ENCODE data around the gene RTP4.

RTP4 gene

DNA sequence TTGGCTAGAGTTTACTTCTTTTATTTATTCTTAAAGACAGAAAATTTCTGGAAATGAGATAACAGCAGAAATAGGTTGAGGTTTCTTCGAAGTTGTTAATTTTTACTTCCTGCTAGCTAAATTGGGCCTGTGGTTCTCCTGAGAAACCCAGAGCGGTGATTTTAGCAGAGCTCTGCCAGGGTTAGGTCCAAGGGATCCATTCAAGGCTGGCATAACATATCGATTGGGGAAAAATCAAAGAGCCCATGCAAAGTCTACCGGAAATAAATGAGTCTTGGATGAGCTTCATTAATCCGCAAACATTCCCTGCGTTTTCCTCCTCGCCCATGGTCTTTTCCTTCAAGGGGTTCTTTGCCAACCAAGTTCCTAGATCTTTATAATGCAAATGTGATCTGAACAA lies 45.9 kb upstream of the RTP4 start:
- TF ChIP-seq POLR2AphosphoS5 (IDR thresholded peaks at IDR 0.05; ENCODE audit: low read depth, low read length), result no peak
- no peak for TF ChIP-seq REST (IDR thresholded peaks at IDR 0.05; ENCODE audit: insufficient read depth in 1 of 2, low read depth in 2 of 2, low read length in 2 of 2)
- TF ChIP-seq FOXP2 (optimal IDR thresholded peaks at IDR 0.05; ENCODE audit: borderline replicate concordance, extremely low read depth, extremely low read length, insufficient read depth), result no peak
- TF ChIP-seq SIN3A (IDR thresholded peaks at IDR 0.05; ENCODE audit: borderline replicate concordance, insufficient read depth, low read length), result no peak
- no peak for TF ChIP-seq TAF1 (IDR thresholded peaks at IDR 0.05; ENCODE audit: borderline replicate concordance, insufficient read depth, low read length)

DNA sequence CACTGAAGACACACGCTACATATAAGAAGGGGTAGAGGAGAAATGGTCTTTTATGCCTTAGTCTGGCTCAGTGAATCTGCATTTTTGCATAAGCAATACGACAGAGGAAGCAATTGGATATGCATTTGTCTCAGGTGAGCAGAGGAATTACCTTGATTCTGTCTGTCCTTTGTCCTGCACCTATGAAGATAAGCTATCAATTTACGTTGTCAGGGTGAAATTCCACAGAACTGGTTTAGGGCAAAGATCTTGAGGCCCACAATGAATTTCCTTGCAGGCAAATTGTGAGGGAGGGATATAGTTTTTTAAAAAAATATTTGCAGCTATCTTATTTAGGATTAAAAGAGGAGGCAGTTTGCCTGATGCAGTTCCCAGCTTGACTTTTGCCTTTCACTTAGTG lies 45.1 kb upstream of the RTP4 start:
- TF ChIP-seq SIN3A (IDR thresholded peaks at IDR 0.05; ENCODE audit: borderline replicate concordance, insufficient read depth, low read length) (no peak), FOXP2 (optimal IDR thresholded peaks at IDR 0.05; ENCODE audit: borderline replicate concordance, extremely low read depth, extremely low read length, insufficient read depth) (no peak), REST (IDR thresholded peaks at IDR 0.05; ENCODE audit: insufficient read depth in 1 of 2, low read depth in 2 of 2, low read length in 2 of 2) (no peak), TAF1 (IDR thresholded peaks at IDR 0.05; ENCODE audit: borderline replicate concordance, insufficient read depth, low read length) (no peak), POLR2AphosphoS5 (IDR thresholded peaks at IDR 0.05; ENCODE audit: low read depth, low read length) (no peak)

DNA sequence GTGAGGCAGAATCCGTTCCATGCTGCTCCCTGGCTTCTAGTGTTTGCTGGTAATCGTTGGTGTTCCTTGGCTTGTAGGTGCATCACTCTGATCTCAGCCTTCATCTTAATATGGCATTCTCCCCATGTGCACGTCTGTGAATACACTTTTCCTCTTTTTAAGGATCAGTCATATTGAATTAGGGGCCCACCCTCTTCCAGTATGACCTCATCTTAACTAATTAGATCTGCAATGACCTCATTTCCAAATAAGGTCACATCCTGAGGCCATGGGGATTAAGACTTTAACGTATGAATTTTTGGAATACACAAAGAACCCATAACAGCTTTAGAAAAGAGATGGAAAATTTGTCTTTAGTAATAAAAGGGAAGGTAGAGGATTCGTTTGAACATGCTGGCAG lies 42.6 kb upstream of the RTP4 start:
- no peak for TF ChIP-seq POLR2AphosphoS5 (IDR thresholded peaks at IDR 0.05; ENCODE audit: low read depth, low read length)
- TF ChIP-seq REST (IDR thresholded peaks at IDR 0.05; ENCODE audit: insufficient read depth in 1 of 2, low read depth in 2 of 2, low read length in 2 of 2), result no peak
- no peak for TF ChIP-seq TAF1 (IDR thresholded peaks at IDR 0.05; ENCODE audit: borderline replicate concordance, insufficient read depth, low read length)
- no peak for TF ChIP-seq FOXP2 (optimal IDR thresholded peaks at IDR 0.05; ENCODE audit: borderline replicate concordance, extremely low read depth, extremely low read length, insufficient read depth)

DNA sequence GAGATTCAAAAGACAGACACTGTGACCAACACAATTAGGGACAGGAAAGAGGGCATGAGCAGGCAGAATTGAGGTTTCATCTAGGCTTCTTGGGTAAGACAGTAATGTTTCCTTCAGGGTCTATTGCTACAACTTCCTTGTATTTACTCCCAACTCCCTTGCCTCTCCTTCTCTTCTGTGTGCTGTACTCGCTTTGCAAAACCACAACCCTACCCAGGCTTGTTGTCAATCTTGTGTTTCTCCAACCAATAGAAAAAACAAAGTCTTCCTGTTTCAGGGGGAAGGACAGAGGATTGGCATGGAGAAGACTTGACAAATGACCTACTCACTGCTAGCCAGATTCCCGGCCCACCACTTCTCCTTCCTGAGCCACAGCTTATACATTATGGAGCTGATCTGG lies 40.3 kb upstream of the RTP4 start:
- no peak for TF ChIP-seq REST (IDR thresholded peaks at IDR 0.05; ENCODE audit: insufficient read depth in 1 of 2, low read depth in 2 of 2, low read length in 2 of 2)
- TF ChIP-seq SIN3A (IDR thresholded peaks at IDR 0.05; ENCODE audit: borderline replicate concordance, insufficient read depth, low read length), result no peak
- no peak for TF ChIP-seq TAF1 (IDR thresholded peaks at IDR 0.05; ENCODE audit: borderline replicate concordance, insufficient read depth, low read length)
- no peak for TF ChIP-seq POLR2AphosphoS5 (IDR thresholded peaks at IDR 0.05; ENCODE audit: low read depth, low read length)
- no peak for TF ChIP-seq FOXP2 (optimal IDR thresholded peaks at IDR 0.05; ENCODE audit: borderline replicate concordance, extremely low read depth, extremely low read length, insufficient read depth)

DNA sequence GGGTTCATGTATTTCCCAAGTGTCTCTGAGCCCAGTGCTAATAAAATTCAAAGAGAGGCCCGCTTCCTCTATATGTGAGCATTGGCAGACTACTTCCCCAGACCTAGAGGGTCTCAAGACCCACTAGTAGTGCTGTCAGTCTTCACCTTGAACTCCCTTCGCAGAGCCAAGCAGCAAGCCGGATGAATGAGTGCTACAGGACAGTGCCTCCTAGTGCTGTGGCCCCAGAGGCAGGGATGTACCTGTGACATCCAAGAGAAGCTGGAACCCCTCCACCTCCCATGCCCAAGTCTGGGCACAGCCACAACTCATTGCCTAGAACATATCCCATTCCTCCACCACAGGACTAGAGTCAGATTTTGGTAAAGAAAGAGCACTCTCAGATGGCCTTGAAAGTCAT lies 39.5 kb upstream of the RTP4 start:
- TF ChIP-seq POLR2AphosphoS5 (IDR thresholded peaks at IDR 0.05; ENCODE audit: low read depth, low read length) (no peak), FOXP2 (optimal IDR thresholded peaks at IDR 0.05; ENCODE audit: borderline replicate concordance, extremely low read depth, extremely low read length, insufficient read depth) (no peak)
